ENCODE results near the gene FLG.
"Not testable (repeated sequence)": the region's sequence is repeated elsewhere in the genome, so short reads cannot be mapped to it uniquely, and the experiment has no call there.

FLG gene

GRCh38 chr1:152325111-152325510, at the start of gene FLG:
FLG (minus strand) TSS chr1:152325239; CDS start chr1:152315456, 9,783 bp downstream.
- no peak for DNase-seq (ENCODE audit: low spot score)

- no peak for DNase-seq (ENCODE audit: low spot score)
Observed at GRCh38 chr1:152374451-152374850, 49.4 kb upstream of the FLG start.

- no peak for DNase-seq (ENCODE audit: low spot score)
Observed at GRCh38 chr1:152372672-152373071, 47.6 kb upstream of the FLG start.

GRCh38 chr1:152367436-152367835, 42.4 kb upstream of the FLG start:
- no peak for DNase-seq (ENCODE audit: low spot score)

- no peak for DNase-seq (ENCODE audit: low spot score)
Observed at GRCh38 chr1:152359906-152360305, 34.9 kb upstream of the FLG start, which contains the start of gene FLG2. FLG2 (minus strand) TSS chr1:152360006; CDS start chr1:152358884, 1,122 bp downstream.

GRCh38 chr1:152356736-152357135, 31.7 kb upstream of the FLG start:
- no peak for DNase-seq (ENCODE audit: low spot score)

GRCh38 chr1:152349611-152350010, 24.6 kb upstream of the FLG start:
- DNase-seq (ENCODE audit: low spot score): no peak

- no peak for DNase-seq (ENCODE audit: low spot score)
Observed at GRCh38 chr1:152348447-152348846, 23.4 kb upstream of the FLG start.

GRCh38 chr1:152347116-152347728, 22.2 kb upstream of the FLG start:
- peak; percentile 28 for DNase-seq (ENCODE audit: low spot score)

- no peak for DNase-seq (ENCODE audit: low spot score)
Observed at GRCh38 chr1:152344438-152344837, 19.4 kb upstream of the FLG start.

- DNase-seq (ENCODE audit: low spot score): no peak
Observed at GRCh38 chr1:152343006-152343405, 18.0 kb upstream of the FLG start.

GRCh38 chr1:152335399-152335798, 10.4 kb upstream of the FLG start:
- DNase-seq (ENCODE audit: low spot score): no peak

GRCh38 chr1:152328801-152329391, 3.9 kb upstream of the FLG start:
- DNase-seq (ENCODE audit: low spot score): no peak

GRCh38 chr1:152313970-152314369, 11.1 kb downstream of the FLG start:
- DNase-seq (ENCODE audit: low spot score): no peak

- no peak for DNase-seq (ENCODE audit: low spot score)
Observed at GRCh38 chr1:152313319-152313801, 11.7 kb downstream of the FLG start.

GRCh38 chr1:152312169-152312568, 12.9 kb downstream of the FLG start:
- not testable (repeated sequence) for DNase-seq (ENCODE audit: low spot score)

- DNase-seq (ENCODE audit: low spot score): no peak
Observed at GRCh38 chr1:152309955-152310354, 15.1 kb downstream of the FLG start.

- DNase-seq (ENCODE audit: low spot score): not testable (repeated sequence)
Observed at GRCh38 chr1:152309320-152309901, 15.6 kb downstream of the FLG start.

GRCh38 chr1:152308758-152309157, 16.3 kb downstream of the FLG start:
- not testable (repeated sequence) for DNase-seq (ENCODE audit: low spot score)

- DNase-seq (ENCODE audit: low spot score): not testable (repeated sequence)
Observed at GRCh38 chr1:152307970-152308369, 17.1 kb downstream of the FLG start.

GRCh38 chr1:152306123-152306522, 18.9 kb downstream of the FLG start:
- DNase-seq (ENCODE audit: low spot score): not testable (repeated sequence)

GRCh38 chr1:152304773-152305172, 20.3 kb downstream of the FLG start:
- DNase-seq (ENCODE audit: low spot score): not testable (repeated sequence)

- DNase-seq (ENCODE audit: low spot score): not testable (repeated sequence)
Observed at GRCh38 chr1:152303139-152303872, 21.7 kb downstream of the FLG start.

Measured in D341Med (cell line).